ENCODE data around the gene NGRN. TPM values are rescaled to one million over a fixed set of nuclear protein-coding genes. Genes with fewer than 3 reads are reported as not detected.
A peak's percentile ranks its signal among the peaks of the same experiment; 100 is the strongest.

NGRN gene
- total RNA-seq: 42.6 and 45.5 TPM in 2 replicates
- 43.1 TPM for total RNA-seq (2013)
- 23.1 and 24.0 TPM in 2 replicates for polyA plus RNA-seq
- 28.7 and 31.7 TPM in 2 replicates for polyA minus RNA-seq

- intact Hi-C loops (cut with micrococcal nuclease): loop anchor here (1.0 to 2.0 kb wide), 4 partner anchors 16 to 451 kb away; partner anchors contain the start of genes BLM, GDPGP1 and TTLL13
- H3K9me3 Mint-ChIP-seq (ENCODE audit: insufficient read depth): no peaks in the 10 kb centered on the region
- peaks cover 32% of the 10 kb centered on the region for H4K20me1 ChIP-seq (ENCODE audit: control insufficient read depth, insufficient read depth, low read length, poor library complexity, severe bottlenecking)
- peak within 1 kb of the TSS; percentile 98 for H3K27ac Mint-ChIP-seq
- H3K27me3 ChIP-seq (replicated peaks in 1 of 4; ENCODE audit: control extremely low read depth in 1 of 4, control insufficient read depth in 3 of 4, insufficient read depth in 4 of 4, low read length in 3 of 4): no peaks in the 10 kb centered on the region
- peaks cover 52% of the 10 kb centered on the region for H3K4me1 Mint-ChIP-seq
- no peaks in the 10 kb centered on the region for H3K27me3 Mint-ChIP-seq
- H3K27ac ChIP-seq (ENCODE audit: low read length in 2 of 2): peak within 1 kb of the TSS; percentile 95 to 99
- peak; percentile 97 for DNase-seq
- peak within 1 kb of the TSS; percentile 83 for H3K9ac ChIP-seq (ENCODE audit: low read length)
- under 1% methylated on average over 59 of the region's 59 CpGs for WGBS (ENCODE audit: insufficient coverage)
- peaks cover 0 to 23% of the 10 kb centered on the region in 2 experiments for H3K36me3 ChIP-seq (replicated peaks in 1 of 2; ENCODE audit: control extremely low read depth in 1 of 2, control insufficient read depth in 1 of 2, extremely low read depth in 1 of 2, insufficient read depth in 2 of 2, low read length in 1 of 2)
- peak within 1 kb of the TSS; percentile 96 for H2AFZ ChIP-seq (ENCODE audit: insufficient read depth, low read depth, low read length, poor library complexity, severe bottlenecking)
- ChIA-PET POLR2A (interaction anchor here (0.6 to 1.4 kb wide), 4 partner anchors 32 to 136 kb away, joined by 4 to 14 read pairs (median 10); partner anchors contain the start of genes CIB1 and GDPGP1), CTCF (interaction anchor here (1.0 to 1.6 kb wide), 4 partner anchors 22 to 104 kb away, joined by 3 to 9 read pairs (median 4); partner anchors contain the start of genes CIB1 and GDPGP1)
- ATAC-seq (ENCODE audit: low read depth): peak; percentile 86
- peaks cover 36 to 38% of the 10 kb centered on the region in 2 donors for H3K4me1 ChIP-seq (ENCODE audit: control insufficient read depth in 2 of 2, insufficient read depth in 2 of 2, low read length in 2 of 2)
- peak within 1 kb of the TSS; percentile 95 for H3K4me3 Mint-ChIP-seq
- TF ChIP-seq EZH2 (IDR thresholded peaks at IDR 0.05; ENCODE audit: borderline replicate concordance, insufficient read depth, low read depth, low read length, poor library complexity, severe bottlenecking) (no peak), CTCF (IDR thresholded peaks at IDR 0.05) (no peak)
- no peaks in the 10 kb centered on the region for H3K9me3 ChIP-seq (ENCODE audit: control extremely low read depth in 1 of 3, control insufficient read depth in 2 of 3, insufficient read depth in 1 of 3, low read length in 2 of 3)
- H3K4me2 ChIP-seq (replicated peaks; ENCODE audit: low read depth, low read length, poor library complexity, severe bottlenecking): peak within 1 kb of the TSS; percentile 82
- peaks cover 50% of the 10 kb centered on the region for H3K79me2 ChIP-seq (ENCODE audit: control insufficient read depth, insufficient read depth, low read length)
- H3K4me3 ChIP-seq (ENCODE audit: control extremely low read depth in 1 of 5, extremely low read depth in 1 of 5, insufficient read depth in 1 of 5, low read depth in 2 of 5, low read length in 4 of 5): peak within 1 kb of the TSS; percentile 69 to 83 (median 79)
Measured at GRCh38 chr15:90265271-90266060, at the start of gene NGRN. Gene NGRN (plus strand): TSS chr15:90265672. CDS start chr15:90265713, 41 bp downstream.
